H54 (cell line): ENCODE measurements around the gene ARAP1.

Experiments
- DNase-seq: peaks from one replicate; pipeline ENCODE4 v3.0.0; 2011; ENCODE audit warnings: low spot score, mixed read lengths; ENCODE audit not compliant: insufficient read length
- FAIRE-seq: peaks from 3 replicates; lab custom pipeline; 2011; peaks lifted over from hg19 to GRCh38; lab: Jason Lieb, UNC
- POLR2A ChIP-seq: IDR thresholded peaks from 2 replicates; pipeline ENCODE4 v1.6.1; 2011; ENCODE audit warnings: low read depth, mild to moderate bottlenecking, low read length

Gene ARAP1

DNA sequence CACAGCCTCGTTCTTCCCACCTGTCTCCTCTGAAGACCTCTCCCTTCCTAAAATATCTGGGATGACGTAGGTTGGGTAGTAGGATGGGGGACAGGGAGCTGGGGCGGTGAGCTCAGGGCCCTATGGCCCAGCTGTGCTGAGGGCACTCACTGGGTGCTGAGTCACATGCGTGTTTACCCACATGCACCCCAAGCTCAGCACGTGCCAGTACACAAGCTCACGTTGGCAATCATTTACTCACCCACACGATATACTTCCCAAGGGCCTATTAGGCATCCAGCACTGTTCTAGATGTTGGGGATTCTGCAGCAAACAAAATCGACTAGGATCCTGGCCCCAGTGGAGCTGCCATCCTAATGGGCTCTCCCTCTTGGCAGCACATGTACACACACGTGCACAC lies 28.7 kb downstream of the ARAP1 start:
- FAIRE-seq: no peak
- DNase-seq: no peak
- no peak for TF ChIP-seq POLR2A

DNA sequence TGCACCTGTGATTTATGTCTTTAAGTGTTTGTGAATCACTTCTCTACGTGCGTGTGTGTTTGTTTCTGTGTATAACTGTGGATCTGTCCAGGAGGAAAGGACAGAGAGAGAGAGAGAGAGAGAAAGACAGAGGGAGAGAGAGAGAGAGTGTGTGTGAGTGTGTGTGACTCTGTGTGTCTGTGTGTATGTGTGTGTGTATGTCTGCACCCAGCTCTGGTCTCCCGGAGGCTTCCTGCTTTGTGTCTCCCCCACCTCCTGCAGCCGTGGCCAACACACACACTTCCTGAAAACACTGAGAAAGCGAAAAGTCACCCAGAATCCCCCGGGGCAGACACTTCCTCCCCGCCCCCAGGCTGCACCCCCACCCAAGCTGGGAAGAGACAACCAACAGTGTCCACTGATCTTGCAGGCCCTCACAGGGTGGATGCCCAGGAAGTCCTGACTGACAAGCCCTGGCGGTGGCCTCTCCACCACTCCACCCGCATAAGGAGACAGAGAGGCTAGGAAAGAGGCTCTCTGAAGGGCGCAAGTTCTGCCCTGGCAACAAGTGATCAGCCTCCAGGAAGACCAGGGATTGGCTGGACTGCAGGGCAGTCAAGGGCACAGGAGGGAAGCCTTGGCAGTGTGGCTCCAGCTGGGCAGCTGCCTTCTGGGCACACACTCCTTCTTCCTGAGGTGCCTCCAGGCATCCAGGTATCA lies 30.0 kb downstream of the ARAP1 start:
- FAIRE-seq (no peak), DNase-seq (peak; percentile 95)
- 0 out of 2 replicates have a peak, but pooled peaks have one; percentile 22 for TF ChIP-seq POLR2A

GRCh38 chr11:72721689-72722049 lies 30.5 kb downstream of the ARAP1 start:
- no peak for TF ChIP-seq POLR2A
- FAIRE-seq (no peak), DNase-seq (no peak)

GRCh38 chr11:72721276-72721675 lies 30.9 kb downstream of the ARAP1 start:
- no peak for TF ChIP-seq POLR2A
- no peak for FAIRE-seq
- DNase-seq: no peak

DNA sequence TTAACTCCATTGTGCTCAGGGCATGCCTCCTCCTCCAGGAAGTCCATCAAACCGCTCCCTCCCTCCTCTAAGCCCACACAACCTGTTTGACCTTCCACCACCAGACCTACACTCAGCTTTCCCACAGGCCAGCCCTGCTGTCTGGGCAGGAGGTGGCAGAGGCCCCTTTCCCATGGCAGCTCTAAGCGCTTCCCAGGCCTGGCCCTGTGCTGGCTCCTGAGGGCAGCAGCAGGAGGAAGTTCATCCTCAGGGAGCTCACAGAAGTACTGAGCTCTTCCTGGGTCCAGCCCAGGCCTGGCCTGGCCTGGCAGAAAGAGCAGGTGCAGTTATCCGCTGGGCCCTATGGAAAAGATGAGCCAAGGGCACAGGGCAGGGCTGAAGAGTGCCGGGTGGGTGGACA lies 31.4 kb downstream of the ARAP1 start:
- TF ChIP-seq POLR2A: no peak
- no peak for FAIRE-seq
- DNase-seq: no peak

DNA sequence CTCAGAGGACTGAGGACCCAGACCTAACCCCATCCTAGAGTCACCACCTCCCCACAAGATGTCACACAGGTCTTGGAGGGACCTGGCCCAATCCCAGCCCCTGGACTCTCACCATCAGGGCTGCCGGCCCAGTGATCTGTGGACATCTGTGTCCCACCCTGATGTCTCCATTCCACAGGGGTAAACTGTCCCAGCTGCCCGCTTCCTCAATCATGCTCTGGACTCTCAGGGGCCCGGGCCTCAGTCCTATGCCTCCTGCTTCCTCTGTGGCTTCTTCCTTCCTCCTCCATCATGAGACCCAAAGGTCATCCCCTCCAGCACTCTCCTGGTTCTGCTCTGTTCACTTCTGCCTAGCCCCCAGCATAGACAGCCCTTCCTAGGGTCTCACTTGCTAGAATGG lies 32.2 kb downstream of the ARAP1 start:
- TF ChIP-seq POLR2A: no peak
- FAIRE-seq: no peak
- no peak for DNase-seq

GRCh38 chr11:72719551-72719950 lies 32.7 kb downstream of the ARAP1 start:
- no peak for TF ChIP-seq POLR2A
- FAIRE-seq (no peak), DNase-seq (no peak)

DNA sequence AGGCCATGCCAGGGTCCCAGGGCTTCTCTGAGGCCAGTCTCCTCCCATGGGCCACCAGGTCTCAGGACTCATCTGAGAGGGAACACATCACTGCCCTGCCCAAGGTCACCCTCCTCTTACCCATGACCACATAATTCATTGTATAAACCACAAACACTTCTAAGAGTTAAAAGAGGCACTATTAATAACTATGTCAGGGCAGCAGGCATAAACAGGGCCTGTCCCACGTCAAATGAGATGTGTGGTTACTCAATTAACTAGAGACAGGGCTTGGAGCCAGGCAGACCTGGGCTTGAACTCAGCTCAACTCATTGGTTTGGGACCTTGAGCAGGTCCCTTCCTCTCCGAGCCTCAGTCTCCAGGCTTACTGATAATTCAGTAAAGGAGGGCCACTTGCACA lies 33.1 kb downstream of the ARAP1 start:
- FAIRE-seq (no peak), DNase-seq (no peak)
- TF ChIP-seq POLR2A: no peak

- DNase-seq: no peak
- TF ChIP-seq POLR2A: no peak
- no peak for FAIRE-seq
Measured at GRCh38 chr11:72718101-72718501, 34.1 kb downstream of the ARAP1 start.

DNA sequence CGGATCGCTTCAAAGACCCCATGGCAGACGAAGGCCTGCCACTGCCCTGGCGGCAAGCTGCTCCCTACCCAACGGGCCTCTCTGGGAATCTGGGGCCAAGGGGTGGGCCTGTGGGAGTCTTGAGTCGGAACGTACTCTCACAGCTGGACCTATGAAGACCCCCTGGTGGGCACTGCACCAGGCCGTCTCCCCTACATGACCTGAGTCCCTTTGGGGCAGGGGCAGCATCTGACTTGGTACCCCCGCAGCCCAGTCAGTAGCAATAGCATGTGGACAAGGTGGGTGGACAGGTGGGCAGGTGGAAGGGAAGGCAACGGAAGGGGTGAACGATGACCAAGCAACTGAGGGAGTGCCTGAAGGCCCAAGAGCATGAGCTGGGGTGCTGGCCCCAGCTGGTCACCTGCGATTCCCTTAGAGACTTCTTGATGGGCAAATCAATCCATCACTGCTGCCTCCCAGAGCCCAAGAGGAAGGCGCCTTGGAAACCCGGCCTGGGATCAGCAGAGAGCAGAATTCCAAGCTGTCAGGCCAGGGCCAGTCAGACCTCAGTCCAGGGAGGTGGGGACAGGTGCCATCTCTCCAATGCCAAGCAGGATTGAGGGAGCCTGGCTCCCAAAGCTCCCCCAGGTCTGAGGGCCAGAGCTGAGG lies 35.3 kb downstream of the ARAP1 start:
- no peak for FAIRE-seq
- no peak for DNase-seq
- no peak for TF ChIP-seq POLR2A

- FAIRE-seq (no peak), DNase-seq (no peak)
- TF ChIP-seq POLR2A: no peak
Measured at GRCh38 chr11:72716290-72716689, 35.9 kb downstream of the ARAP1 start.

DNA sequence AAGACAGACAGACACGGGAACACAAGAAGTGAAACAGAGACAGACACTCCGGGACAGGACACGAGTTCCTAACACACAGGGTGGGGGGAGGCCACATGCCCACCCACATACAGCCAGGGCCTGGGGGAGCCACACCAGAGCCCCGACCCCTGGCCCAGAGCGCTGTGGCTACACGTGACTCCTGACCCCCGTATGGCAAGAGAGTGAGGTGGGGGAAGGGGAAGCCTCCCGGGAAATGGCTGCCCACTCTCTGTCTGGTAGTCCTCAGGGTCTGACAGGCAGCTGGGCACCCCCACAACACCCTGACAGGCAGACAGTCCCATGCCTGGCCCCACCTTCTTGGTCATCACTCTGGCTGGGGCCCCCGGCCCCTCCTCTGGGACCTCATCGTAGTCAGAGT lies 39.4 kb downstream of the ARAP1 start:
- DNase-seq (no peak), FAIRE-seq (no peak)
- no peak for TF ChIP-seq POLR2A

GRCh38 chr11:72712168-72712751 lies 39.9 kb downstream of the ARAP1 start:
- DNase-seq (no peak), FAIRE-seq (no peak)
- TF ChIP-seq POLR2A: no peak

DNA sequence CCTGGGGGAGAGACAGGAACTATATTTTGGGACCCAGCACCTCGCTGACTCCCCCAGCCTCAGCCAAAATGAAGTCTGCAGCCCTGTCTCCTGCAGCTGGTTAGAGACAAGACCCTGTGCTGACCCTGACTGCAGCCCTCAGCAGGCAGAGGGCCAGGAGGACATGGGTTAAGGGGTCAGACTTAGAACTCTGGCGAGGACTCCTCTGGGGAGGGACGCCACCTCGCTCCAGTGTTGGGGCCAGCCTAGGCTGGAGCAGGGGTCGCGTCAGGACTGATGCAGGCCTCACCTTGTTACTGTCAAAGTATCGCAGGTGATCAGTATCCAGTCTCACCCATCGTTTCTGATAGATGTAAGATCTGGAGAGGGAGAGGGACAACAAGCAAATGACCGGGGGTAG lies 41.1 kb downstream of the ARAP1 start:
- DNase-seq (no peak), FAIRE-seq (no peak)
- no peak for TF ChIP-seq POLR2A

DNA sequence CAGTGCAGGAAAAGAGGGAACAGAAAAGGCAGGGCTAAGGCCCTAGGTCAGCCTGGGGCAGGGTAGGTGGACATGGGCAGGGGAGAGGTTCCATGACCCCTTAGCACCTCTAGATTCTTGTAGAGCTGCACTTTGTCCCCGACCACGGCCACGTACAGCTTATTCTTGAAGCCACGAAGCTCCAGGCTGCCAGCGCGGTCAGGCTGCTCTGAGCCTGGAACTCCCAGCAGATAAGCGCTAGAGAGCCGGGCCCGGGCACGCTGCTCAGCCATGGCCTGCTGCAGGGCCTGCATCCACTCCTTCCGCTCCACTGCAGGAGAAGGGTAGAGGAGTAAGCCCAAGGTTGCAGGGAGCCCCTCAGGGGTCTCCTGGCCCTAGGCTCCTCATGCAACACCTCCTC lies 41.9 kb downstream of the ARAP1 start:
- no peak for TF ChIP-seq POLR2A
- FAIRE-seq (no peak), DNase-seq (no peak)
